K562 (cell line): Measurements from ENCODE around the gene SLC35F2. TPM values are rescaled to one million over a fixed set of nuclear protein-coding genes. Genes with fewer than 3 reads are reported as not detected.

Source experiments
- ATAC-seq: fragments of 200-7000 bp; cut with Tn5 transposase; 3 replicates; pipeline ENCODE4 v1.9.1; 2020; ENCODE audit warnings: moderate library complexity
- BruUV-seq: library from RNA; stranded (reverse); fragments of 400-500 nt; replicated peaks from 2 replicates; lab custom pipeline; 2021; lab: Mats Ljungman, UMichigan
- CTCF ChIA-PET: fragments of 300-600 bp; formaldehyde crosslinking; extraction: SDS; loops from one replicate; lab custom pipeline; 2021; ENCODE audit warnings: low intra/inter-chr PET ratio; lab: Yijun Ruan, JAX
- POLR2A ChIA-PET: fragments of 300-600, 350-650 bp; sonication (Branson Sonifier 250); formaldehyde crosslinking; extraction: SDS; loops from one replicate; lab custom pipeline; 2021; ENCODE audit warnings: antibody characterized with exemption, inconsistent platforms; lab: Yijun Ruan, JAX
- DNase-seq, 4 experiments: peaks; one replicate each; pipeline versions ENCODE4 v3.0.0 to v3.0.0-alpha.2; 2011 to 2018; ENCODE audit warnings: low spot score in 3 of 4, mixed read lengths in 3 of 4; ENCODE audit errors: extremely low read depth in 1 of 4
- FAIRE-seq: peaks from 2 replicates; lab custom pipeline; 2011; peaks lifted over from hg19 to GRCh38; lab: Jason Lieb, UNC
- H2AFZ ChIP-seq: 2 replicates; pipeline ENCODE4 v1.6.0; 2011; ENCODE audit warnings: low read depth, low read length, control low read depth, inconsistent platforms
- H3K27ac ChIP-seq: fragments of 200-600 bp; 3 replicates; pipeline ENCODE4 v1.8.0; 2011; ENCODE audit warnings: low read depth, mild to moderate bottlenecking, control low read depth, inconsistent platforms, low read length, moderate library complexity, mixed read lengths; ENCODE audit errors: extremely low read depth
- H3K27me3 ChIP-seq, 2 experiments: fragments of 300-600 bp in 1 of 2; 2 replicates in 1 of 2; 3 replicates in 1 of 2; pipeline versions ENCODE4 v1.6.0 to v1.8.0; 2011; ENCODE audit warnings: inconsistent platforms in 2 of 2, low read length in 2 of 2, mild to moderate bottlenecking in 1 of 2, mixed read lengths in 1 of 2, moderate library complexity in 1 of 2; ENCODE audit not compliant: control insufficient read depth in 2 of 2, insufficient read depth in 2 of 2
- H3K36me3 ChIP-seq: fragments of 300-600 bp; 3 replicates; pipeline ENCODE4 v1.8.0; 2011; ENCODE audit warnings: mild to moderate bottlenecking, low read length, inconsistent platforms; ENCODE audit not compliant: control insufficient read depth, insufficient read depth
- H3K4me1 ChIP-seq, 2 experiments: fragments of 200-600 bp in 1 of 2; replicated peaks in 1 of 2; 2 replicates in 1 of 2; 3 replicates in 1 of 2; pipeline versions ENCODE4 v1.5.1 to v1.8.0; 2011; ENCODE audit warnings: inconsistent platforms in 2 of 2, low read length in 2 of 2, mild to moderate bottlenecking in 1 of 2, mixed read lengths in 1 of 2, moderate library complexity in 1 of 2; ENCODE audit not compliant: control insufficient read depth in 2 of 2, insufficient read depth in 2 of 2
- H3K4me2 ChIP-seq: 2 replicates; pipeline ENCODE4 v1.6.1; 2011; ENCODE audit warnings: low read length, control low read depth, inconsistent platforms, mixed read lengths; ENCODE audit not compliant: insufficient read depth
- H3K4me3 ChIP-seq: fragments of 200-600 bp; sonication (generic), shearing (Covaris generic); 2 replicates; pipeline ENCODE4 v1.5.1; 2016; ENCODE audit warnings: control low read depth, inconsistent platforms
- H3K79me2 ChIP-seq: fragments of 200-600 bp; 3 replicates; pipeline ENCODE4 v1.8.0; 2011; ENCODE audit warnings: low read length, inconsistent platforms; ENCODE audit not compliant: control insufficient read depth, insufficient read depth
- H3K9ac ChIP-seq, 2 experiments: 2 replicates each; pipeline versions ENCODE4 v1.6.0 to v1.6.1; 2011; ENCODE audit warnings: low read depth in 2 of 2, low read length in 2 of 2, control low read depth in 1 of 2, inconsistent platforms in 1 of 2, mild to moderate bottlenecking in 1 of 2, mixed read lengths in 1 of 2; ENCODE audit not compliant: insufficient read depth in 1 of 2
- H3K9me1 ChIP-seq: one replicate; pipeline ENCODE4 v1.6.0; 2011; ENCODE audit warnings: inconsistent platforms, mild to moderate bottlenecking, low read length, moderate library complexity; ENCODE audit not compliant: control insufficient read depth, insufficient read depth
- H3K9me3 ChIP-seq: replicated peaks from 2 replicates; pipeline ENCODE4 v1.5.1; 2011; ENCODE audit warnings: low read depth, low read length, inconsistent platforms; ENCODE audit not compliant: control insufficient read depth, insufficient read depth
- H4K20me1 ChIP-seq: replicated peaks from 2 replicates; pipeline ENCODE4 v1.6.1; 2011; ENCODE audit warnings: low read length, inconsistent platforms, mixed read lengths; ENCODE audit not compliant: control insufficient read depth, insufficient read depth
- KLF16 ChIP-seq: IDR thresholded peaks from 2 replicates; pipeline ENCODE4 v1.6.1; 2016; ENCODE audit warnings: antibody characterized with exemption
- NCOA4 ChIP-seq: fragments of 450-650 bp; IDR thresholded peaks from 2 replicates; pipeline ENCODE4 v1.6.1; 2018; ENCODE audit warnings: mild to moderate bottlenecking; ENCODE audit not compliant: partially characterized antibody
- NFIX ChIP-seq: fragments of 250-450 bp; sonication (Bioruptor Pico); IDR thresholded peaks from 2 replicates; pipeline ENCODE4 v1.4.0; 2020; ENCODE audit warnings: low read depth, mild to moderate bottlenecking, moderate library complexity
- PTRF ChIP-seq: fragments of 450-650 bp; IDR thresholded peaks from 2 replicates; pipeline ENCODE4 v1.6.1; 2016; ENCODE audit warnings: mild to moderate bottlenecking, missing genetic modification characterization, missing compliant biosample characterization
- RBM15 ChIP-seq: fragments of 200-400 bp; formaldehyde crosslinking; IDR thresholded peaks from 2 replicates; pipeline ENCODE4 v1.6.1; 2018; ENCODE audit warnings: mild to moderate bottlenecking, low read length, moderate library complexity; ENCODE audit not compliant: insufficient read depth
- SRF ChIP-seq, 2 experiments: fragments of 250-450, 450-650 bp in 1 of 2; sonication (Bioruptor Pico) in 1 of 2; sonication (generic) in 1 of 2; formaldehyde crosslinking; IDR thresholded peaks; 2 replicates each; pipeline versions ENCODE4 v1.5.0 to v1.5.1; 2020 to 2022; ENCODE audit warnings: mild to moderate bottlenecking in 1 of 2, missing genetic modification reagents in 1 of 2
- THAP12 ChIP-seq: fragments of 250-450 bp; sonication (Bioruptor Pico); IDR thresholded peaks from 2 replicates; pipeline ENCODE4 v1.9.0; 2021; ENCODE audit warnings: mild to moderate bottlenecking, inconsistent platforms
- TSC22D4 ChIP-seq: fragments of 450-650 bp; IDR thresholded peaks from 2 replicates; pipeline ENCODE4 v1.6.1; 2016; ENCODE audit warnings: missing genetic modification characterization, missing biosample characterization, control low read depth
- ZBTB5 ChIP-seq: fragments of 450-650 bp; IDR thresholded peaks from 2 replicates; pipeline ENCODE4 v1.6.1; 2017; ENCODE audit warnings: antibody characterized with exemption
- ZMIZ1 ChIP-seq, 2 experiments: fragments of 150-350 bp in 1 of 2; IDR thresholded peaks; 2 replicates each; pipeline ENCODE4 v1.6.1; 2012 to 2016; ENCODE audit warnings: low read depth in 2 of 2, low read length in 2 of 2, mild to moderate bottlenecking in 1 of 2, moderate library complexity in 1 of 2
- WGBS: fragments of 100-300 bp; shearing (Covaris generic); methylation state at CpG from one replicate; pipeline ENCODE4 v1.1.6; 2016; ENCODE audit warnings: low coverage, mixed read lengths; ENCODE audit not compliant: insufficient coverage; ENCODE audit errors: missing lambda C conversion rate; 5-methylcytosine and 5-hydroxymethylcytosine counted together
- in situ Hi-C: fragments of 300-500 bp; cut with MboI; formaldehyde crosslinking; loops from 4 replicates; pipeline ENCODE4 v1.15.0; 2018; ENCODE audit warnings: inconsistent platforms, mixed read lengths
- intact Hi-C: fragments of 100-400 bp; cut with micrococcal nuclease; formaldehyde crosslinking; loops from 2 replicates; pipeline ENCODE4 v1.14.2; 2022
- polyA plus RNA-seq, 8 experiments: library from polyadenylated mRNA; depleted of rRNA in 4 of 8; stranded (reverse) in 5 of 8; unstranded in 3 of 8; fragments of >200 nt; fragmentation: Nextera tagmentation in 2 of 8; fragmentation: Illumina TruSeq in 1 of 8; extraction: Ambion mirVana in 2 of 8; extraction: Trizol in 1 of 8; gene quantifications; 2 replicates each; pipeline versions ENCODE4 v1.2.1 to v1.2.3, GENCODE V29; 2011 to 2014; ENCODE audit warnings: inconsistent platforms in 1 of 8, missing spikeins in 1 of 8
- total RNA-seq, 7 experiments: library from RNA; depleted of rRNA in 6 of 7; stranded (reverse); fragments of >200 nt in 6 of 7; fragmentation: Illumina TruSeq in 2 of 7; extraction: Trizol in 2 of 7; gene quantifications; 2 replicates each; pipeline versions ENCODE4 v1.2.1 to v1.2.3, GENCODE V29; 2011 to 2021; ENCODE audit warnings: low replicate concordance in 1 of 7
- TF ChIP-seq, protein P1 (sequence below): fragments of 250-450 bp; sonication (Bioruptor Pico); IDR thresholded peaks from 2 replicates; pipeline ENCODE4 v1.5.1; 2021; ENCODE audit warnings: mild to moderate bottlenecking

SLC35F2 gene
- total and polyA plus RNA-seq, 9 of the 15 experiments (the other 6 are each of a cell fraction or from before 2014, with no cell fraction given): 28.6 to 63.9 (median 53.4) TPM

- POLR2A ChIA-PET: interaction anchor here (0.6 to 0.7 kb wide), 3 partner anchors 15 to 828 kb away, joined by 3 to 5 read pairs (median 3); no protein-coding TSS in a partner anchor
- intact Hi-C loops: loop anchor here (10.0 kb wide), 1 partner anchor 103 kb away; no protein-coding TSS in a partner anchor
- TF ChIP-seq NFIX (CRISPR knock-in tag) (no peak), TSC22D4 (tag) (no peak), PTRF (tag) (no peak), SRF (CRISPR knock-in tag; IDR thresholded peaks at IDR 0.05) (no peak), ZBTB5 (no peak), RBM15 (no peak), ZMIZ1 (IDR thresholded peaks at IDR 0.05; ENCODE audit: low read depth in 2 of 2, low read length in 2 of 2) (no peak), THAP12 (CRISPR knock-in tag) (no peak), NCOA4 (no peak), KLF16 (no peak)
- TF ChIP-seq, protein P1, sequence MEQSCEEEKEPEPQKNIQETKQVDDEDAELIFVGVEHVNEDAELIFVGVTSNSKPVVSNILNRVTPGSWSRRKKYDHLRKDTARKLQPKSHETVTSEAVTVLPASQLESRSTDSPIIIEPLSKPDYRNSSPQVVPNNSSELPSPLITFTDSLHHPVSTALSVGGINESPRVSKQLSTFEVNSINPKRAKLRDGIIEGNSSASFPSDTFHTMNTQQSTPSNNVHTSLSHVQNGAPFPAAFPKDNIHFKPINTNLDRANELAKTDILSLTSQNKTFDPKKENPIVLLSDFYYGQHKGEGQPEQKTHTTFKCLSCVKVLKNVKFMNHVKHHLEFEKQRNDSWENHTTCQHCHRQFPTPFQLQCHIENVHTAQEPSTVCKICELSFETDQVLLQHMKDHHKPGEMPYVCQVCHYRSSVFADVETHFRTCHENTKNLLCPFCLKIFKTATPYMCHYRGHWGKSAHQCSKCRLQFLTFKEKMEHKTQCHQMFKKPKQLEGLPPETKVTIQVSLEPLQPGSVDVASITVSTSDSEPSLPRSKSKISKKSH (CRISPR knock-in tag): no peak
Observed at GRCh38 chr11:107791343-107792048, 67.1 kb downstream of the SLC35F2 start.

More at GRCh38 chr11:107791343-107792048, 67.1 kb downstream of the SLC35F2 start:
- no peaks in the 10 kb centered on the region for H3K27me3 ChIP-seq
- CTCF ChIA-PET: no interaction called here
- in situ Hi-C loops: no loop called here
- no peaks in the 10 kb centered on the region for H4K20me1 ChIP-seq
- no peak overlapping the region for H3K4me2 ChIP-seq
- DNase-seq (no peak), ATAC-seq (no peak), FAIRE-seq (no peak)
- peaks cover 44% of the 10 kb centered on the region; the same call in 1 of the 3 replicates for H3K36me3 ChIP-seq
- no TSS peak for BruUV-seq
- H3K4me1 ChIP-seq: no peaks in the 10 kb centered on the region; a peak in 1 of 5 replicates
- no peak overlapping the region for H3K27ac ChIP-seq
- H3K9me1 ChIP-seq: no peaks in the 10 kb centered on the region
- H2AFZ ChIP-seq: no peak overlapping the region
- H3K79me2 ChIP-seq: no peaks in the 10 kb centered on the region
- no peak overlapping the region for H3K9ac ChIP-seq
- no peak overlapping the region for H3K4me3 ChIP-seq
- WGBS: 81% methylated on average over 10 of the region's 10 CpGs
- H3K9me3 ChIP-seq: no peaks in the 10 kb centered on the region
